MM.1S (cell line): ENCODE measurements around the gene BPIFA1.

Source experiments
- CTCF ChIP-seq: fragments of 300-600 bp; sonication (generic); IDR thresholded peaks from 2 replicates; pipeline ENCODE4 v1.5.1; 2016; ENCODE audit warnings: antibody characterized with exemption, low read length, mixed read lengths
- EZH2 ChIP-seq: fragments of 300-600 bp; sonication (generic); optimal IDR thresholded peaks from 2 replicates; pipeline ENCODE3; 2017; ENCODE audit warnings: low read depth, mild to moderate bottlenecking, antibody characterized with exemption, low read length, mixed read lengths
- EZH2phosphoT487 ChIP-seq: fragments of 300-600 bp; sonication (generic); IDR thresholded peaks from 2 replicates; pipeline ENCODE4 v1.6.1; 2018; ENCODE audit warnings: antibody characterized with exemption, low read length

- TF ChIP-seq CTCF (no peak), EZH2phosphoT487 (no peak), EZH2 (no peak)
Observed at GRCh38 chr20:33278700-33279099, 42.9 kb downstream of the BPIFA1 start.
